ENCODE data around the gene MMP24. TPM values are rescaled to one million over a fixed set of nuclear protein-coding genes. Genes with fewer than 3 reads are reported as not detected.

MMP24 gene
- total and polyA plus RNA-seq, 2 of the 13 experiments (the other 11 are each of a cell fraction or from before 2014, with no cell fraction given), result 0.29 to 0.35 TPM

DNA sequence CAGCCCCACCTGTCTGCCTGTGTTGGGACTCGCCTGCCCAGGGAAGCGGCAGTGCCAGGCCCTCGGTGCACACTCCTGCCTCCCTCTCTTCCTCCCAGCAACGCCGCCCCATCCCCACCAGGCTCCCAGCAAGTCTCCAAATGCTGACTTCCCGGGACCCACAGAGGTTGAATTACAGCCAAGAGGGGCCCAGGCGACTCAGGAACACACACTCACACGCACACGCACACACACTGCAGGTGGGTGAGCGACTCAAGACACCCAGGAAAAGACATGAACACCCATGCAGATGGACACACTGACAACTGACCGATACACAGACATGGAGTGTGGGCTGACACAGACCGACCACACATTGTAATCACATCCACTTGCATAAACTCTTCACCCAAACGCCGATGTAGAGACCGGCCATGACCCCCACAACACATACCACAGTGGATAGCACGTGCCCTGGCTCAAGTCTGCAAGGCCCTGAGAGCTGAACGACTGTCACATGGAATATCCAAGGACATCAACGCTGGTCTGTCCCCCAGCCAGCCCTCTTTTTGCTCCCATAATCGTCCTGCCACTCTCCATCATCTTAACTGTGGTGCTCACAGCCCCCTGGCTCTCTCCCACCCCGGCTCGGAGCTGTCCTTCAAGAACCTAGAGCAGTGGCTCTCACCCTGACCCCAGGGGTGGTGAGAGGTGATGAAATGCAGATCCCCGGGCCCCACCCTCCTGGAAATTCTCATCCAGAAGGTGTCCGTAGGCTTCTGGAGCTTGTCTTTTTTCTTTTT lies 66.2 kb downstream of the MMP24 start:
- Histone ChIP-seq H3K9ac (ENCODE audit: insufficient read depth, low read depth, low read length) (no peak overlapping the region), H3K27ac (ENCODE audit: extremely low read length, insufficient read depth, low read length) (no peak overlapping the region), H3K9me3 (ENCODE audit: low read length) (no peaks in the 10 kb centered on the region), H3K79me2 (ENCODE audit: insufficient read depth, low read length) (no peaks in the 10 kb centered on the region), H3K4me2 (ENCODE audit: low read depth, low read length) (peak overlapping the region; percentile 18; the same call in 1 of the 2 replicates), H3K4me3 (replicated peaks in 1 of 3; ENCODE audit: insufficient read depth in 1 of 3, low read depth in 2 of 3, low read length in 3 of 3) (0 out of 6 replicates have a peak overlapping the region, but pooled peaks of 1 of the 3 experiments have one; percentile 2), H3K4me1 (ENCODE audit: insufficient read depth, low read length) (peaks cover 76% of the 10 kb centered on the region), H2AFZ (ENCODE audit: low read length) (no peak overlapping the region), H4K20me1 (ENCODE audit: insufficient read depth, low read length) (no peaks in the 10 kb centered on the region), H3K27me3 (ENCODE audit: control insufficient read depth in 1 of 2, insufficient read depth in 2 of 2, low read length in 2 of 2) (peaks cover 11 to 65% of the 10 kb centered on the region in 2 experiments), H3K36me3 (replicated peaks in 1 of 2; ENCODE audit: control insufficient read depth in 1 of 2, insufficient read depth in 2 of 2, low read length in 2 of 2) (no peaks in the 10 kb centered on the region)
- no peak for DNase-seq (ENCODE audit: low spot score)
- intact Hi-C loops (cut with micrococcal nuclease; ENCODE audit: unreplicated experiment), result no loop called here
- BruUV-seq (replicated peaks), result no TSS peak
- in situ Hi-C loops (cut with HindIII; ENCODE audit: extremely low pct_ligation_motif_present, low pct_unique_long_range_greater_than_20kb), result no loop called here
- POLR2A ChIA-PET, result interaction anchor here (1.1 to 3.3 kb wide), 2 partner anchors 8 to 13 kb away, joined by 4 to 24 read pairs; partner anchors contain the start of gene EIF6
- 38% methylated on average over 23 of the region's 23 CpGs for WGBS (ENCODE audit: low lambda C conversion rate)
- CTCF ChIA-PET (ENCODE audit: low intra/inter-chr PET ratio, low total read pairs), result no interaction called here
- peak; percentile 2; the same call in 2 of the 3 replicates for ATAC-seq
- FAIRE-seq, result no peak
- TF ChIP-seq ZNF879 (CRISPR knock-in tag; IDR thresholded peaks at IDR 0.05), result no peak
- TF ChIP-seq ZNF556 (CRISPR knock-in tag; IDR thresholded peaks at IDR 0.05; ENCODE audit: borderline replicate concordance), result no peak
- TF ChIP-seq ATF1 (CRISPR knock-in tag; IDR thresholded peaks at IDR 0.05), result no peak
- TF ChIP-seq ZNF576 (CRISPR knock-in tag; IDR thresholded peaks at IDR 0.05), result no peak
- TF ChIP-seq ZNF264 (CRISPR knock-in tag; IDR thresholded peaks at IDR 0.05), result no peak
- TF ChIP-seq ARID4A (CRISPR knock-in tag; IDR thresholded peaks at IDR 0.05; ENCODE audit: borderline replicate concordance), result no peak
- TF ChIP-seq ZBTB8A (CRISPR knock-in tag; IDR thresholded peaks at IDR 0.05; ENCODE audit: borderline replicate concordance, low read depth), result no peak
- no peak for TF ChIP-seq ZSCAN31 (CRISPR knock-in tag; IDR thresholded peaks at IDR 0.05; ENCODE audit: low read depth)
- peak; percentile 31; the same call in 1 of the 2 replicates for TF ChIP-seq ARNTL (CRISPR knock-in tag; IDR thresholded peaks at IDR 0.05)
- TF ChIP-seq SIX4 (CRISPR knock-in tag; IDR thresholded peaks at IDR 0.05), result no peak
- no peak for TF ChIP-seq ZNF232 (CRISPR knock-in tag; IDR thresholded peaks at IDR 0.05; ENCODE audit: borderline replicate concordance)
- no peak for TF ChIP-seq MEIS1 (CRISPR knock-in tag; IDR thresholded peaks at IDR 0.05; ENCODE audit: borderline replicate concordance)
- TF ChIP-seq NRL (CRISPR knock-in tag; IDR thresholded peaks at IDR 0.05; ENCODE audit: borderline replicate concordance), result no peak
- TF ChIP-seq ZNF577 (CRISPR knock-in tag; IDR thresholded peaks at IDR 0.05; ENCODE audit: borderline replicate concordance, low read depth), result no peak
- 0 out of 2 replicates have a peak, but pooled peaks have one; percentile 60 for TF ChIP-seq ZNF839 (CRISPR knock-in tag; IDR thresholded peaks at IDR 0.05; ENCODE audit: borderline replicate concordance)
- TF ChIP-seq ZNF383 (CRISPR knock-in tag; IDR thresholded peaks at IDR 0.05; ENCODE audit: borderline replicate concordance), result no peak; the same call in 1 of the 2 replicates
- no peak for TF ChIP-seq ZNF782 (CRISPR knock-in tag; IDR thresholded peaks at IDR 0.05; ENCODE audit: borderline replicate concordance)
- no peak for TF ChIP-seq ZNF337 (CRISPR knock-in tag; IDR thresholded peaks at IDR 0.05; ENCODE audit: borderline replicate concordance, low read depth)

Measured in HepG2 (cell line).